ENCODE measurements around the gene ORMDL3.
"Not testable (repeated sequence)": the region's sequence is repeated elsewhere in the genome, so short reads cannot be mapped to it uniquely, and the experiment has no call there.

ORMDL3 gene

GRCh38 chr17:39949028-39949427 is 21.6 kb upstream of the ORMDL3 start:
- Histone ChIP-seq H3K4me3 (ENCODE audit: low read depth, low read length) (no peak overlapping the region), H3K4me1 (ENCODE audit: control insufficient read depth, insufficient read depth, low read length) (peaks cover 3% of the 10 kb centered on the region), H3K9me3 (ENCODE audit: control insufficient read depth, insufficient read depth, low read depth, low read length) (no peaks in the 10 kb centered on the region), H3K36me3 (ENCODE audit: control insufficient read depth in 2 of 2, insufficient read depth in 1 of 2, low read length in 2 of 2) (no peaks in the 10 kb centered on the region), H3K27ac (ENCODE audit: extremely low read depth, low read depth, low read length) (no peak overlapping the region)
- ChIA-PET CTCF (no interaction called here), POLR2A (no interaction called here)
- TF ChIP-seq GLI2 (tag by site-specific recombination; IDR thresholded peaks at IDR 0.05; ENCODE audit: borderline replicate concordance, low read depth): no peak
- TF ChIP-seq ZNF302 (tag by site-specific recombination; IDR thresholded peaks at IDR 0.05; ENCODE audit: low read depth): no peak
- TF ChIP-seq AEBP2 (tag by site-specific recombination; IDR thresholded peaks at IDR 0.05; ENCODE audit: borderline replicate concordance): no peak
- TF ChIP-seq ZNF24 (tag by site-specific recombination; IDR thresholded peaks at IDR 0.05): no peak
- no peak for TF ChIP-seq ZNF23 (tag by site-specific recombination; IDR thresholded peaks at IDR 0.05; ENCODE audit: borderline replicate concordance)
- no peak for TF ChIP-seq ZNF335 (tag by site-specific recombination; conservative IDR thresholded peaks at IDR 0.05)
- TF ChIP-seq ZSCAN18 (tag by site-specific recombination; IDR thresholded peaks at IDR 0.05): no peak
- TF ChIP-seq ZNF571 (tag by site-specific recombination; IDR thresholded peaks at IDR 0.05): no peak
- no peak for TF ChIP-seq ZNF426 (tag by site-specific recombination; IDR thresholded peaks at IDR 0.05)

GRCh38 chr17:39948489-39948828 is 21.1 kb upstream of the ORMDL3 start:
- H3K4me3 ChIP-seq (ENCODE audit: low read depth, low read length); H3K36me3 ChIP-seq (ENCODE audit: control insufficient read depth in 2 of 2, insufficient read depth in 1 of 2, low read length in 2 of 2); POLR2A ChIA-PET; H3K4me1 ChIP-seq (ENCODE audit: control insufficient read depth, insufficient read depth, low read length); H3K9me3 ChIP-seq (ENCODE audit: control insufficient read depth, insufficient read depth, low read depth, low read length); H3K27ac ChIP-seq (ENCODE audit: extremely low read depth, low read depth, low read length): not testable (repeated sequence)
- CTCF ChIA-PET: interaction anchor here (1.4 kb wide), 1 partner anchor 9 kb away, joined by 7 read pairs; no protein-coding TSS in a partner anchor

- H3K36me3 ChIP-seq (ENCODE audit: control insufficient read depth in 2 of 2, insufficient read depth in 1 of 2, low read length in 2 of 2): no peaks in the 10 kb centered on the region
- POLR2A ChIA-PET: interaction anchor here (0.6 to 0.7 kb wide), 2 partner anchors 19 to 65 kb away, joined by 3 read pairs; partner anchors contain the start of genes LRRC3C and ORMDL3
- no peaks in the 10 kb centered on the region; the same call in 1 of the 2 replicates for H3K4me1 ChIP-seq (ENCODE audit: control insufficient read depth, insufficient read depth, low read length)
- H3K27ac ChIP-seq (ENCODE audit: extremely low read depth, low read depth, low read length): no peak overlapping the region
- no peaks in the 10 kb centered on the region for H3K9me3 ChIP-seq (ENCODE audit: control insufficient read depth, insufficient read depth, low read depth, low read length)
- no peak overlapping the region for H3K4me3 ChIP-seq (ENCODE audit: low read depth, low read length)
- CTCF ChIA-PET: interaction anchor here (0.8 to 1.4 kb wide), 4 partner anchors 7 to 71 kb away, joined by 3 to 7 read pairs (median 5); partner anchors contain the start of gene PSMD3
- TF ChIP-seq ZNF362 (tag by site-specific recombination; IDR thresholded peaks at IDR 0.05) (no peak), ZNF280D (tag by site-specific recombination; IDR thresholded peaks at IDR 0.05) (no peak), ZNF274 (IDR thresholded peaks at IDR 0.05; ENCODE audit: low read length) (no peak), ZNF274 (tag by site-specific recombination; IDR thresholded peaks at IDR 0.05; ENCODE audit: borderline replicate concordance) (no peak), ZBTB17 (tag by site-specific recombination; IDR thresholded peaks at IDR 0.05) (no peak), ZNF701 (tag by site-specific recombination; IDR thresholded peaks at IDR 0.05) (no peak), HIC1 (tag by site-specific recombination; IDR thresholded peaks at IDR 0.05) (no peak), ZNF121 (tag by site-specific recombination; IDR thresholded peaks at IDR 0.05) (no peak), ZNF670 (tag by site-specific recombination; IDR thresholded peaks at IDR 0.05; ENCODE audit: low read depth) (no peak), ZNF341 (tag by site-specific recombination; IDR thresholded peaks at IDR 0.05; ENCODE audit: low read depth) (no peak), ZNF785 (tag by site-specific recombination; IDR thresholded peaks at IDR 0.05) (no peak), ZNF112 (tag by site-specific recombination; IDR thresholded peaks at IDR 0.05) (no peak), ZNF544 (tag by site-specific recombination; IDR thresholded peaks at IDR 0.05) (no peak)
These were observed 19.3 kb upstream of the ORMDL3 start for GRCh38 chr17:39946551-39947330.
